Keratinocyte (primary cell): Measurements from ENCODE around the gene GPR153. TPM values are rescaled to one million over a fixed set of nuclear protein-coding genes. Genes with fewer than 3 reads are reported as not detected.

ENCODE experiments used
- DNase-seq: peaks from one replicate; pipeline ENCODE4 v3.0.0-alpha.2; 2011; ENCODE audit warnings: low read depth, missing footprints, low spot score
- FAIRE-seq: peaks from 2 replicates; lab custom pipeline; 2011; peaks lifted over from hg19 to GRCh38; lab: Jason Lieb, UNC
- H2AFZ ChIP-seq: 2 replicates; pipeline ENCODE4 v1.6.0; 2012; ENCODE audit warnings: low read length, control low read depth, inconsistent platforms; ENCODE audit not compliant: control insufficient read depth
- H3K27ac ChIP-seq: 2 replicates; pipeline ENCODE4 v1.5.1; 2011; ENCODE audit warnings: low read length; ENCODE audit not compliant: control insufficient read depth, insufficient read depth
- H3K27me3 ChIP-seq: 3 replicates; pipeline ENCODE4 v1.6.0; 2011; ENCODE audit warnings: low read length; ENCODE audit not compliant: control insufficient read depth, insufficient read depth; ENCODE audit errors: extremely low read depth
- H3K36me3 ChIP-seq, 2 experiments: 2 replicates in 1 of 2; 3 replicates in 1 of 2; pipeline ENCODE4 v1.5.1; 2011; ENCODE audit warnings: low read length in 2 of 2, mild to moderate bottlenecking in 1 of 2; ENCODE audit not compliant: control insufficient read depth in 2 of 2, insufficient read depth in 2 of 2; ENCODE audit errors: extremely low read depth in 1 of 2
- H3K4me1 ChIP-seq: 3 replicates; pipeline ENCODE4 v1.5.1; 2011; ENCODE audit warnings: low read length; ENCODE audit not compliant: control insufficient read depth, insufficient read depth; ENCODE audit errors: extremely low read depth
- H3K4me2 ChIP-seq: 3 replicates; pipeline ENCODE4 v1.6.0; 2011; ENCODE audit warnings: low read depth, low read length; ENCODE audit not compliant: control insufficient read depth, insufficient read depth; ENCODE audit errors: extremely low read depth
- H3K4me3 ChIP-seq, 3 experiments: fragments of 200-600 bp in 1 of 3; sonication (generic) in 1 of 3; 2 replicates in 2 of 3; 3 replicates in 1 of 3; pipeline ENCODE4 v1.5.1; 2011 to 2016; ENCODE audit warnings: low read length in 3 of 3, mild to moderate bottlenecking in 3 of 3, control low read depth in 2 of 3, inconsistent platforms in 1 of 3, low read depth in 1 of 3, mixed read lengths in 1 of 3, mixed run types in 1 of 3, moderate library complexity in 1 of 3; ENCODE audit not compliant: control insufficient read depth in 2 of 3, insufficient read depth in 2 of 3; ENCODE audit errors: extremely low read depth in 1 of 3
- H3K79me2 ChIP-seq: 2 replicates; pipeline ENCODE4 v1.6.0; 2012; ENCODE audit warnings: low read length; ENCODE audit not compliant: control insufficient read depth, insufficient read depth
- H3K9ac ChIP-seq: 3 replicates; pipeline ENCODE4 v1.6.0; 2011; ENCODE audit warnings: low read length; ENCODE audit not compliant: control insufficient read depth, insufficient read depth; ENCODE audit errors: extremely low read depth
- H3K9me1 ChIP-seq: 3 replicates; pipeline ENCODE4 v1.6.0; 2011; ENCODE audit warnings: low read length; ENCODE audit not compliant: control insufficient read depth, insufficient read depth; ENCODE audit errors: extremely low read depth
- H3K9me3 ChIP-seq: 2 replicates; pipeline ENCODE4 v1.5.1; 2012; ENCODE audit warnings: low read depth, low read length; ENCODE audit not compliant: control insufficient read depth
- H4K20me1 ChIP-seq: 3 replicates; pipeline ENCODE4 v1.6.0; 2011; ENCODE audit warnings: low read length; ENCODE audit not compliant: control insufficient read depth, insufficient read depth; ENCODE audit errors: extremely low read depth
- CTCF ChIP-seq, 3 experiments: IDR thresholded peaks in 1 of 3; conservative IDR thresholded peaks in 1 of 3; optimal IDR thresholded peaks in 1 of 3; 2 replicates in 2 of 3; 3 replicates in 1 of 3; pipeline versions ENCODE3 to v1.5.1; 2011; ENCODE audit warnings: low read length in 3 of 3, mild to moderate bottlenecking in 3 of 3, moderate library complexity in 2 of 3, control low read depth in 1 of 3, inconsistent platforms in 1 of 3; ENCODE audit not compliant: insufficient read depth in 2 of 3; ENCODE audit errors: extremely low read depth in 1 of 3
- EZH2 ChIP-seq: IDR thresholded peaks from one replicate; pipeline ENCODE4 v1.6.1; 2012; ENCODE audit warnings: inconsistent platforms, mild to moderate bottlenecking, low read length, moderate library complexity
- dilution Hi-C: fragments of 300-500 bp; cut with MboI; formaldehyde crosslinking; loops from one replicate; pipeline ENCODE4 v1.7.0; 2020; ENCODE audit warnings: low sequenced_read_pairs; ENCODE audit not compliant: extremely low pct_ligation_motif_present
- polyA plus RNA-seq, 5 experiments: library from polyadenylated mRNA; depleted of rRNA in 3 of 5; stranded (reverse) in 3 of 5; stranded (forward) in 1 of 5; unstranded in 1 of 5; fragments of >200 nt; gene quantifications; 1 replicate in 1 of 5; 2 replicates in 3 of 5; 3 replicates in 1 of 5; pipeline versions ENCODE4 v1.2.1 to v1.2.3, GENCODE V29; 2011 to 2012; ENCODE audit warnings: missing spikeins in 2 of 5, low read depth in 1 of 5, low replicate concordance in 1 of 5

Gene GPR153
- polyA plus RNA-seq, 1 donor (not counting 4 experiments of a cell fraction or from before 2014, with no cell fraction given), result 7.2 TPM

GRCh38 chr1:6237093-6237492 is 23.8 kb downstream of the GPR153 start:
- Histone ChIP-seq H3K4me3 (no peak overlapping the region), H3K27ac (no peak overlapping the region), H2AFZ (no peak overlapping the region), H3K4me2 (no peak overlapping the region), H3K79me2 (peaks cover 23% of the 10 kb centered on the region), H4K20me1 (no peaks in the 10 kb centered on the region), H3K9ac (no peak overlapping the region), H3K4me1 (peaks cover 9% of the 10 kb centered on the region), H3K9me3 (no peaks in the 10 kb centered on the region), H3K27me3 (peaks cover 18% of the 10 kb centered on the region), H3K36me3 (peaks cover 5 to 7% of the 10 kb centered on the region in 2 experiments), H3K9me1 (no peaks in the 10 kb centered on the region)
- dilution Hi-C loops, result no loop called here
- DNase-seq (no peak), FAIRE-seq (no peak)
- TF ChIP-seq EZH2, result no peak
- TF ChIP-seq CTCF (optimal IDR thresholded peaks at IDR 0.05 in 1 of 3, IDR thresholded peaks at IDR 0.05 in 1 of 3, conservative IDR thresholded peaks at IDR 0.05 in 1 of 3; ENCODE audit: extremely low read depth in 1 of 3, insufficient read depth in 2 of 3, low read length in 3 of 3), result no peak

GRCh38 chr1:6235296-6235677 is 25.6 kb downstream of the GPR153 start:
- FAIRE-seq, result no peak
- dilution Hi-C loops, result no loop called here
- Histone ChIP-seq H2AFZ (peak overlapping the region; percentile 33), H3K9me3 (no peaks in the 10 kb centered on the region), H3K4me2 (peak overlapping the region; percentile 94), H3K4me1 (peaks cover 9% of the 10 kb centered on the region), H3K27ac (peak overlapping the region; percentile 48), H3K9ac (peak overlapping the region; percentile 82), H3K9me1 (no peaks in the 10 kb centered on the region), H3K79me2 (peaks cover 23% of the 10 kb centered on the region), H3K27me3 (peaks cover under 1% of the 10 kb centered on the region), H4K20me1 (no peaks in the 10 kb centered on the region), H3K4me3 (peak overlapping the region; percentile 72 to 87 (median 77)), H3K36me3 (peaks cover 16 to 18% of the 10 kb centered on the region in 2 experiments)
- no peak for DNase-seq
- no peak for TF ChIP-seq CTCF (optimal IDR thresholded peaks at IDR 0.05 in 1 of 3, IDR thresholded peaks at IDR 0.05 in 1 of 3, conservative IDR thresholded peaks at IDR 0.05 in 1 of 3; ENCODE audit: extremely low read depth in 1 of 3, insufficient read depth in 2 of 3, low read length in 3 of 3)
- TF ChIP-seq EZH2, result no peak
